ENCODE results near the gene AHI1. TPM values are rescaled to one million over a fixed set of nuclear protein-coding genes. Genes with fewer than 3 reads are reported as not detected.
"Not testable (repeated sequence)": the region's sequence is repeated elsewhere in the genome, so short reads cannot be mapped to it uniquely, and the experiment has no call there.

Gene AHI1
- total RNA-seq, 1 donor, result 29.8 TPM

DNA sequence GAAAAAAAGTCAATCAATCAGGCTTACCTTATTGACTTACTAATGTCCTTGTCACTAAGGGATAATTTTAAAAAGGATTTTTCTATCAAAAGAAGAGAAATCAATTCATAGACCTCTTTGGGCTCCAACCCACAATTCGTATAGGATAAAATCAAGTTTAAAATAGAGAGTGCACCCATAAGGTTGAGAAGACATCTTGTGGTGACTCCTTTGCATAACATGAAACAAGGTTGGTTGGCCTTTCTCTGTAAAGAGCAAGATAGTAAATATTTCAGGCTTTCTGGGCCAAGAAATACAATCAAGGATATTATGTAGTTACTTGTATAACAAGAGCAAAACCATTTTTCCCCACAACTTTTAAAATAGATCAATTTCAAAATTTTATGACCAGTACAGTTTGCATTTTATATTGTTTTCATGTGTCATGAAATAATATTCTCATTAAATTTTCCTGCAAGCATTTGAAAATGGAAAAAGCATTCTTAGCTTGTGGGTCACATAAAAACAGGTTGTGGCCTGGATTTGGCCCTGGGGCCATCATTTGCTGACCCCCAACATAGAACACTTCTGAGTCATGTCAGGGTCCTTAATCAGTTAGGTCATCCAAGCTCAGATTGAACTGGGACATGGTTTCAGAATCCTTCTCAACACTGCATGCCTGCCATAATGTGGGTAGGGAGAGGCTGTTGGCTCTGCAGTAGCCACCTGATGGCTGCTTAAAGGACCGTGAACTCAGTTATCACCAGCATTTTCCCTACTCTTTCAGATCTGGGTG lies 239.7 kb downstream of the AHI1 start:
- TF ChIP-seq, protein P1, sequence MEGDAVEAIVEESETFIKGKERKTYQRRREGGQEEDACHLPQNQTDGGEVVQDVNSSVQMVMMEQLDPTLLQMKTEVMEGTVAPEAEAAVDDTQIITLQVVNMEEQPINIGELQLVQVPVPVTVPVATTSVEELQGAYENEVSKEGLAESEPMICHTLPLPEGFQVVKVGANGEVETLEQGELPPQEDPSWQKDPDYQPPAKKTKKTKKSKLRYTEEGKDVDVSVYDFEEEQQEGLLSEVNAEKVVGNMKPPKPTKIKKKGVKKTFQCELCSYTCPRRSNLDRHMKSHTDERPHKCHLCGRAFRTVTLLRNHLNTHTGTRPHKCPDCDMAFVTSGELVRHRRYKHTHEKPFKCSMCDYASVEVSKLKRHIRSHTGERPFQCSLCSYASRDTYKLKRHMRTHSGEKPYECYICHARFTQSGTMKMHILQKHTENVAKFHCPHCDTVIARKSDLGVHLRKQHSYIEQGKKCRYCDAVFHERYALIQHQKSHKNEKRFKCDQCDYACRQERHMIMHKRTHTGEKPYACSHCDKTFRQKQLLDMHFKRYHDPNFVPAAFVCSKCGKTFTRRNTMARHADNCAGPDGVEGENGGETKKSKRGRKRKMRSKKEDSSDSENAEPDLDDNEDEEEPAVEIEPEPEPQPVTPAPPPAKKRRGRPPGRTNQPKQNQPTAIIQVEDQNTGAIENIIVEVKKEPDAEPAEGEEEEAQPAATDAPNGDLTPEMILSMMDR (IDR thresholded peaks at IDR 0.05; ENCODE audit: insufficient read depth, low read depth, low read length), result no peak
- H3K4me3 ChIP-seq (ENCODE audit: low read depth, low read length), result no peak overlapping the region
- no peak for DNase-seq (ENCODE audit: low read depth)

DNA sequence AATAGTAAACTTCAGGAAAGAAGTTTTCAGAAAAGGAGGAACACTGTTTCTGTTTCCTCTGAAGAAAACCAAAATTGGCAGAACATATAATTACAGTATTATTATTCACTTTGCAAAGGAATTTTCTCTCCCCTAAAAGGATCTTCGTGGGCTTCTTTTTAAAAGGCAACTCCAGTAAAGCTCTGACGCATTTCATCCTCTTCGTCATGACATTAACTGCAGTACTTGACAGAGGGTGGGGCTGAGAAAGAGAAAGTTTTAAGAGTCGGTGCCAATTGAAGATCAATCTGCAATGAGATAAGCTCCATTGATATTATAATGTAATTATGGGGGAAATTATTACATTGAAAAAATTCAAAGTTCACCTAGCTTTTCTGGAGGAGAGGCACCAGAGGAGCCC lies 240.7 kb downstream of the AHI1 start:
- TF ChIP-seq, protein P1 (IDR thresholded peaks at IDR 0.05; ENCODE audit: insufficient read depth, low read depth, low read length), result no peak
- no peak overlapping the region for H3K4me3 ChIP-seq (ENCODE audit: low read depth, low read length)
- peak; percentile 13 for DNase-seq (ENCODE audit: low read depth)

DNA sequence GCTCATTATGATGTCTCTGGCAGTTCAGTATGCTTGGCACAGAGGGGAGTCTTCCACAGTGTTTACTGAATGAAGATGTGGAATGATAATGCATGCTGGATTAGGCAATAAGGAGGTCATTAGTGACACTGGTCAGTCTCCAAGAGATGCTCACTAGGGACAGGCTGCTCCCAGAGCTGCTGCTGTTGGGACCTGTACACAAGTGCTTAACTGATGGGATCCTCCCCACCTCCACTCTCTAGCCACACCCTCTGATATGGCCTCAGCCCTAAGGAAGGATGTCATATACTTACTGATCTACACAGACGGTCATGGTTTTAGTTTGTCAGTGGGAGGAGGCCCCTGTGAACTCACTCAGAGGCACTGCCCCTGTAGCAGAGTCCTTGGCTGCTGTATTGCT lies 243.1 kb downstream of the AHI1 start:
- no peak overlapping the region for H3K4me3 ChIP-seq (ENCODE audit: low read depth, low read length)
- no peak for DNase-seq (ENCODE audit: low read depth)
- TF ChIP-seq, protein P1 (IDR thresholded peaks at IDR 0.05; ENCODE audit: insufficient read depth, low read depth, low read length), result no peak

DNA sequence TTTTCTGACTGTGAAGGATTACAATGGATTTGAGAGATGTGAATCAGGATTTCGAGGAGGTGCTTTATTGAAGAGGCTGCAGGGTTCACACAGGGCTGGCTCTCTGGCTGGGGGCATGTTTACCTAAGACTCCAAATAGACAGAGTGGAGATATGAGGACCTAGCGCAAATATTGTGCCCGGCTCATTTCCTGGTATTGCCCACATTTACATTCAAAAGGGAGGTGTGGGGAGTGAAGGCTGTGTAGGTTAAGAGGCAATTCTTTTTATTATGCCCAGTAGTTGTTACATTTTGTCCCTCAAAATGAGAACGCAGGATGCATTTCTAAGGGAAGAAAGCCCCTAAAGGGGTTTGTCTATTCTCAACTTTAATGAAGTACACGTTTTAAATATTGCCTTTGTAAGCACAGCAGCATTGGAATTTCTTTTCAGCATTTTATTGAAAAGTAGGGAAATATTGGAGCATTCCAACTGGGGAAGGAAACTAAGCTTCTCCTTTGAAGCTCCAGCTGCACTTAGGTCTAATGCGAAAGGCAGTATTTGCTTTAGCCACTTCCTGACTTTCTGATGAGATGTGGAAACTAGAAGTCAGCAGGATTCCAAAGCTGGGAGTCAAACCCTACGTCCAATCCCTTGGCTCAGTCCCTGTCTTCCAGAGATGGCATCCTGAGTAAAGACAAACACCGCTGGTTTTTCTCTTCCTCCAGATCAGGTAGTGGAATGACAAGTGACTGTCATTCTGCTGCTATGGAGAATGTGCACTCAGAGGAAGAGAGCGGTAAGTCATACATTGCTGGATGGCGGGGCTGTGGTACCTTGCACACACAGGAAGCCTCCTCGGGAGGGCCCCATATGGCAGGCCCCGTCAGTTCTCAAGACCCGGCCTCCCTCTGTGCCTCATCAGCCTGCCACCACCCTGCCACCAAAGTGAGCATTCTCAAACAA lies 245.8 kb downstream of the AHI1 start:
- DNase-seq (ENCODE audit: low read depth), result peak; percentile 42
- no peak overlapping the region for H3K4me3 ChIP-seq (ENCODE audit: low read depth, low read length)
- TF ChIP-seq, protein P1 (IDR thresholded peaks at IDR 0.05; ENCODE audit: insufficient read depth, low read depth, low read length), result no peak

DNA sequence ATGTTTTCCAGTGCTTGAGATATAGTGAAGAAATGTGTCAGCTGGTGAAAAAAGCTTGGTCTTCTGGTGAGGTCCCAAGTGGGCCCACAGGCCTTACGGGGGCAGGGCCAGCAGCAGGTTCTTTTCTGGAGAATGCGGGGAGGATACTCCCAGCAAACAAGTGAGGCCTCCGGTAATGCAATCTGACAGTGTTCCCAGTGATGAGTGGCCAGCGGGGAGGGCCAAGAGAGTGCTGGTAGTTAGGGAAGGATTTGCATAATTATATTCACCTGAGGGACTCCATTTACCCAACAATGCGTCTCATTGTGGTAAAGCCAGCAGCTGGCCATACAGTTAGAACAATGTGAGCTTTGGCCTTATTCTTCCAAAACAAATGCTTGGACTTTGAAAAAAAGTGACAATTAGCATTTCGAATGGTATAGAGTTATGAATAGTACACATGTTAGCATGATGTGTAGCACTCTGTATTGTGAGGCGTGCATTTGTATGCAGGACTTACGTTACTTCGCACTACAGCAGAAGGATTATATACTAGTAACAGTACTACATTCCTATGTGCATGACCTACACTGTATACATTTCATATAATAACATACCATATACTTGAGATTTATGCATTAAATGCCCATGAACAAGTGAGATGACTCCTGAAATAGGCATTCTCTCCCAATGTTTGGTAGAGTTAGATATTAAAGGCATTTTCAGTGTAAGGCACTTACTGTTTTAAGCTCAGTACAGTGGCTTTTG lies 246.6 kb downstream of the AHI1 start:
- TF ChIP-seq, protein P1 (IDR thresholded peaks at IDR 0.05; ENCODE audit: insufficient read depth, low read depth, low read length), result no peak
- no peak for DNase-seq (ENCODE audit: low read depth)
- no peak overlapping the region for H3K4me3 ChIP-seq (ENCODE audit: low read depth, low read length)

DNA sequence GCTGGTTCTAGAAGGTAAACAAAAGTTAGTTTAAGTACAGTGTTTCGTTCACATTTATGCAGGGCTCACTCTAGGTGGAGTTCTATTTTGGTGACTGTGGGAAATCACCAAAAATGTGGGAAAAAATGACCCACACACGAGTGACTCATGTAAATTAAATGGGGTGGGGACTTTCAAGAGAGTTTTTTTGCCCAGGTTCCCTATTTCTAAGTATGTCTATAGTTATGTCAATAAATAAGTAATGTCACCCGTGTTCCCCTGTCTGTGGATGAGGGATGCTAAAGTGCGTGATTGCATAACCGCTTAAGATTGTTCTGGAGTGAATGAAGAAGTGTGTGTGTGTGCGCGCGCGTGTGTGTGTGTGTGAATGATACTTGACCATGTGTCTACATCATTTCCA lies 247.3 kb downstream of the AHI1 start:
- TF ChIP-seq, protein P1 (IDR thresholded peaks at IDR 0.05; ENCODE audit: insufficient read depth, low read depth, low read length), result no peak
- DNase-seq (ENCODE audit: low read depth), result no peak
- no peak overlapping the region for H3K4me3 ChIP-seq (ENCODE audit: low read depth, low read length)

DNA sequence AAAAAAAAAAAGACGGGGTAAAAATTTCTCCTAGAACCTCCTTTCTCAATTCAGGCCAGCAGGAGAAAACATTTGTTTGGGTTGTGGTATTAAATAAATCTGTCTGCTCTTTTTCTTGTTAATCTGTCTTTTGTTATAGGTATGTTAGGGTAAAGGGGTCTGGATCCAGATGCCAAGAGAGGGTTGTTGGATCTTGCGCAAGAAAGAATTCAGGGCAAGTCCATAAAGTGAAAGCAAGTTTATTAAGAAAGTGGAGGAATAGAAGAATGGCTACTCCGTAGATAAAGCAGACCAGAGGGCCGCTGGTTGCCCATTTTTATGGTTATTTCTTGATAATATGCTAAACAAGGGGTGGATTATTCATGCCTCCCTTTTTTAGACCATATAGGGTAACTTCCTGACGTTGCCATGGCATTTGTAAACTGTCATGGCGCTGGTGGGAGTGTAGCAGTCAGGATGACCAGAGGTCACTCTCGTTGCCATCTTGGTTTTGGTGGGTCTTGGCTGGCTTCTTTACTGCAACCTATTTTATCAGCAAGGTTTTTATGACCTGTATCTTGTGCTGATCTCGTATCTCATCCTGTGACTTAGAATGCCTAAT lies 251.0 kb downstream of the AHI1 start:
- not testable (repeated sequence) for H3K4me3 ChIP-seq (ENCODE audit: low read depth, low read length); DNase-seq (ENCODE audit: low read depth)

All from fibroblast of villous mesenchyme (primary cell).